Osteoblast (primary cell): ENCODE data around the gene CMSS1. TPM values are rescaled to one million over a fixed set of nuclear protein-coding genes. Genes with fewer than 3 reads are reported as not detected.
A peak's percentile ranks its signal among the peaks of the same experiment; 100 is the strongest.

Experiments
- DNase-seq: peaks from one replicate; pipeline ENCODE4 v3.0.0; 2011; ENCODE audit warnings: low spot score, mixed read lengths; ENCODE audit not compliant: insufficient read length; ENCODE audit errors: missing footprints
- H2AFZ ChIP-seq: 2 replicates; pipeline ENCODE4 v1.6.0; 2011; ENCODE audit warnings: mild to moderate bottlenecking, low read length
- H3K27ac ChIP-seq: 2 replicates; pipeline ENCODE4 v1.5.1; 2011; ENCODE audit warnings: mild to moderate bottlenecking, low read depth, low read length, moderate library complexity
- H3K27me3 ChIP-seq: 2 replicates; pipeline ENCODE4 v1.6.0; 2012; ENCODE audit warnings: mild to moderate bottlenecking, control low read depth, inconsistent platforms, low read length, moderate library complexity; ENCODE audit not compliant: insufficient read depth
- H3K36me3 ChIP-seq: 2 replicates; pipeline ENCODE4 v1.5.1; 2011; ENCODE audit warnings: mild to moderate bottlenecking, low read length, control low read depth, moderate library complexity; ENCODE audit not compliant: insufficient read depth
- H3K4me1 ChIP-seq: 2 replicates; pipeline ENCODE4 v1.5.1; 2011; ENCODE audit warnings: mild to moderate bottlenecking, low read length, control low read depth, moderate library complexity; ENCODE audit not compliant: insufficient read depth
- H3K4me2 ChIP-seq: 2 replicates; pipeline ENCODE4 v1.6.0; 2011; ENCODE audit warnings: mild to moderate bottlenecking, low read length; ENCODE audit not compliant: insufficient read depth
- H3K4me3 ChIP-seq: fragments of 200-600 bp; sonication (generic); 3 replicates; pipeline ENCODE4 v1.5.1; 2012; ENCODE audit warnings: mild to moderate bottlenecking, low read length, inconsistent platforms; ENCODE audit not compliant: insufficient read depth
- H3K79me2 ChIP-seq: 2 replicates; pipeline ENCODE4 v1.6.0; 2012; ENCODE audit warnings: mild to moderate bottlenecking, low read length, control low read depth, inconsistent platforms; ENCODE audit not compliant: insufficient read depth
- H3K9me3 ChIP-seq: 2 replicates; pipeline ENCODE4 v1.5.1; 2011; ENCODE audit warnings: low read depth, low read length, control low read depth
- H4K20me1 ChIP-seq: 2 replicates; pipeline ENCODE4 v1.6.0; 2012; ENCODE audit warnings: mild to moderate bottlenecking, low read length, control low read depth; ENCODE audit not compliant: insufficient read depth
- total RNA-seq: library from RNA; depleted of rRNA; stranded (reverse); fragments of >200 nt; gene quantifications from 2 replicates; pipeline ENCODE4 v1.2.3, GENCODE V29; 2012
- TF ChIP-seq, protein P1 (sequence below): IDR thresholded peaks from 2 replicates; pipeline ENCODE4 v1.5.1; 2011; ENCODE audit warnings: mild to moderate bottlenecking, low read depth, low read length, moderate library complexity; ENCODE audit errors: extremely low read depth

Gene CMSS1
- total RNA-seq, 1 donor: 15.9 TPM

DNA sequence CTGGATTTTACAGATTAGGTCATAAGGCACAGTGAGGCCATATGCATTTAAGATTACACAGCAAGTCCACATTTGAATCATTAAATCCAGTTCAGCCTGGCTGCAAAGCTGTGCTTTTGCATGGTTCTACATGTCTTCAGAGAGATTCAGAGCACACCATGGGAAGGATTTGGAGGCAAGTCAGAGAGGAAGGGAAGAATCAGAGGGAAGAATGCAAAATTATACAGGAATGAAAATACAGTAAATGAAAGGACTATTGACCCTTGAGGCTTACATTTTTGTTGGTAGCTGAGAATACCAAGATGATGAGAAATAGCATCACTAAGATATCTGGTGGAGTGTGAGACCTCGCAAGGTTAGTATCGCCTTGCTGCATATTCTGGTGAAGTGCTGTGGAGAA, 282.8 kb downstream of the CMSS1 start:
- H3K4me3 ChIP-seq: no peak overlapping the region
- no peaks in the 10 kb centered on the region for H3K9me3 ChIP-seq
- TF ChIP-seq, protein P1, sequence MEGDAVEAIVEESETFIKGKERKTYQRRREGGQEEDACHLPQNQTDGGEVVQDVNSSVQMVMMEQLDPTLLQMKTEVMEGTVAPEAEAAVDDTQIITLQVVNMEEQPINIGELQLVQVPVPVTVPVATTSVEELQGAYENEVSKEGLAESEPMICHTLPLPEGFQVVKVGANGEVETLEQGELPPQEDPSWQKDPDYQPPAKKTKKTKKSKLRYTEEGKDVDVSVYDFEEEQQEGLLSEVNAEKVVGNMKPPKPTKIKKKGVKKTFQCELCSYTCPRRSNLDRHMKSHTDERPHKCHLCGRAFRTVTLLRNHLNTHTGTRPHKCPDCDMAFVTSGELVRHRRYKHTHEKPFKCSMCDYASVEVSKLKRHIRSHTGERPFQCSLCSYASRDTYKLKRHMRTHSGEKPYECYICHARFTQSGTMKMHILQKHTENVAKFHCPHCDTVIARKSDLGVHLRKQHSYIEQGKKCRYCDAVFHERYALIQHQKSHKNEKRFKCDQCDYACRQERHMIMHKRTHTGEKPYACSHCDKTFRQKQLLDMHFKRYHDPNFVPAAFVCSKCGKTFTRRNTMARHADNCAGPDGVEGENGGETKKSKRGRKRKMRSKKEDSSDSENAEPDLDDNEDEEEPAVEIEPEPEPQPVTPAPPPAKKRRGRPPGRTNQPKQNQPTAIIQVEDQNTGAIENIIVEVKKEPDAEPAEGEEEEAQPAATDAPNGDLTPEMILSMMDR: no peak
- peak overlapping the region; percentile 15 for H3K4me2 ChIP-seq
- peak overlapping the region; percentile 15 for H3K27ac ChIP-seq
- H3K4me1 ChIP-seq: peaks cover 42% of the 10 kb centered on the region
- H3K27me3 ChIP-seq: no peaks in the 10 kb centered on the region
- peak; percentile 44 for DNase-seq
- H3K79me2 ChIP-seq: no peaks in the 10 kb centered on the region
- no peak overlapping the region for H2AFZ ChIP-seq
- H3K36me3 ChIP-seq: no peaks in the 10 kb centered on the region
- no peaks in the 10 kb centered on the region for H4K20me1 ChIP-seq

DNA sequence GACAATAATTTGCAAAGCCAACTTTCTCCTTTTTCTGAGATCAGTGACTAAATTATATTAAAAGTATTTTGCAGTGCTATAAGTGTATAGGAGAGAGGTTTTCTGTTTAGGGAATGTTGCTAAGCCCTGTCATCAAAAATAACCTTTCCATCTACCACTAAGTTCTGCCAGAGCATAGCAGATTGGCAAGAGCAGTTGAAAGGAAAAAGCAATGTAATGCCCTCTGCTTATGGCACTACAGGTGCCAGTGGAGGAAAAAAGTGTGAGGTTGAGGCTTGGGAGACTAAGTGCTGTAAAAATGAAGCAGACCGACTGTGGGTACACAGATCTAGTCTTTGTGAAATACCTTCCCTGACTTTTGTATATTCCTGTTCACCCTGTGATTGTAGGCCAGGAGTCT, 285.1 kb downstream of the CMSS1 start:
- H3K4me2 ChIP-seq: no peak overlapping the region
- H3K27me3 ChIP-seq: no peaks in the 10 kb centered on the region
- no peaks in the 10 kb centered on the region for H4K20me1 ChIP-seq
- no peaks in the 10 kb centered on the region for H3K79me2 ChIP-seq
- H3K4me3 ChIP-seq: no peak overlapping the region
- no peaks in the 10 kb centered on the region for H3K9me3 ChIP-seq
- H3K27ac ChIP-seq: no peak overlapping the region
- no peaks in the 10 kb centered on the region for H3K36me3 ChIP-seq
- H2AFZ ChIP-seq: no peak overlapping the region
- no peak for DNase-seq
- peaks cover 49% of the 10 kb centered on the region for H3K4me1 ChIP-seq
- TF ChIP-seq, protein P1: no peak

DNA sequence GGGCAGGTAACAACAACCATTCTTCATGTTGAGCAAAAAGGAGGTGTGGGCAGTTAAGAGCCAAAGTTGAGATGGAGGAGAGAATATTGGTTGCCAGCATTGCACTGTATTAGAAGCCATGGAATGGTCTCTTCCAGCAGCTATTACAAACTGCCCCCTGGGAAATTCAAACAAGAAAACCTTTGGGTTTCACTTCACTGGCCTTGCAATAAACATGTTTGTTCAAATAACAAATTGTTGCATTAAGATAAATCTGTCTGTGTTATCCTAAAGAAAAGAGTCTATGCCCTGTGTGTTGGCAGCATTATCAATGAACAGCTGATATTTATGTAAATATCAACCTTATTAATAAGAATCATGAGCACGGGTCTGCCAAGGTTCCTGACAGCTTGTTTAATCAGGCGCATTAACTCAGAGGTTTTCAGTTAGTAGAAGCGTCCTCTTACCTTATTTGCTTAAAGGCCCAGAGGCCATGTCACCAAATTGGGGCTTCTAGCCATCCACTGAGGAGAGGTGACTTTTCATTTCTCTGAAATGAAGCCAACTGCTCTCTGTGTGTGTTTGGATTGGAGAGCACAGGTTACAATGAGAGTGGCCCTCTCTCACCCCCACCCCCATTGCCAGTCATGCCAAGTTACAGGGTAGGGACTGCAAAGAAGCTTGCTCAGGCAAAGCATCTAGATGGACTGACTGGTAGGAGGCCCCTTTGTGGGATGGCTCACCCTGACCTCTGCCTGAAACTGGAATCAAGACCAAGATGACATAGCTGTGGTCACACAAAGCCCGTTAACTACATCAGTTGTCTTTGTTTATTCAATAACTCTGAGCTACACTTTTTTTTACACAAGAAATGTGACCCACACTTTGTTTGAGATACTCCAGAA, 286.1 kb downstream of the CMSS1 start:
- Histone ChIP-seq H3K4me3 (no peak overlapping the region), H3K9me3 (no peaks in the 10 kb centered on the region), H3K27me3 (no peaks in the 10 kb centered on the region), H3K27ac (peak overlapping the region; percentile 47), H3K4me1 (peaks cover 40% of the 10 kb centered on the region), H2AFZ (peak overlapping the region; percentile 58), H3K79me2 (no peaks in the 10 kb centered on the region), H3K36me3 (no peaks in the 10 kb centered on the region), H3K4me2 (no peak overlapping the region), H4K20me1 (no peaks in the 10 kb centered on the region)
- TF ChIP-seq, protein P1: no peak
- DNase-seq: peak; percentile 25

GRCh38 chr3:100104442-100104798, 286.8 kb downstream of the CMSS1 start:
- no peaks in the 10 kb centered on the region for H3K36me3 ChIP-seq
- H3K4me1 ChIP-seq: peaks cover 40% of the 10 kb centered on the region
- no peaks in the 10 kb centered on the region for H3K79me2 ChIP-seq
- no peak overlapping the region for H3K4me3 ChIP-seq
- H4K20me1 ChIP-seq: no peaks in the 10 kb centered on the region
- DNase-seq: no peak
- TF ChIP-seq, protein P1: no peak
- no peaks in the 10 kb centered on the region for H3K9me3 ChIP-seq
- peak overlapping the region; percentile 58 for H2AFZ ChIP-seq
- H3K27ac ChIP-seq: peak overlapping the region; percentile 47
- H3K4me2 ChIP-seq: no peak overlapping the region
- no peaks in the 10 kb centered on the region for H3K27me3 ChIP-seq
